HepG2 (cell line): ENCODE results near the gene HCK. TPM values are rescaled to one million over a fixed set of nuclear protein-coding genes. Genes with fewer than 3 reads are reported as not detected.

Experiments
- GZF1 ChIP-seq: sonication (generic); formaldehyde crosslinking; IDR thresholded peaks from 2 replicates; pipeline ENCODE4 v1.5.1; 2020; ENCODE audit warnings: mild to moderate bottlenecking, missing genetic modification reagents
- PLRG1 ChIP-seq: fragments of 450-650 bp; conservative IDR thresholded peaks from 2 replicates; pipeline ENCODE4 v1.6.1; 2016
- ZBTB1 ChIP-seq: sonication (generic); formaldehyde crosslinking; IDR thresholded peaks from 2 replicates; pipeline ENCODE4 v1.4.0; 2020; ENCODE audit warnings: missing genetic modification reagents, borderline replicate concordance
- ZBTB40 ChIP-seq, 2 experiments: fragments of 450-650 bp in 1 of 2; sonication (generic) in 1 of 2; formaldehyde crosslinking in 1 of 2; IDR thresholded peaks; 2 replicates each; pipeline versions ENCODE4 v1.6.1 to v1.8.0; 2016 to 2022; ENCODE audit warnings: antibody characterized with exemption in 1 of 2, mild to moderate bottlenecking in 1 of 2, missing genetic modification reagents in 1 of 2
- ZNF713 ChIP-seq: sonication (generic); formaldehyde crosslinking; IDR thresholded peaks from 2 replicates; pipeline ENCODE4 v1.4.0; 2020; ENCODE audit warnings: mild to moderate bottlenecking, missing genetic modification reagents
- polyA plus RNA-seq, 8 experiments: library from polyadenylated mRNA; depleted of rRNA in 3 of 8; stranded (reverse) in 7 of 8; unstranded in 1 of 8; fragments of >200 nt; fragmentation: Illumina TruSeq in 4 of 8; extraction: Trizol in 4 of 8; gene quantifications; 2 replicates each; pipeline versions ENCODE4 v1.2.1 to v1.2.3, GENCODE V29; 2011 to 2016; ENCODE audit warnings: low read depth in 4 of 8, missing spikeins in 1 of 8, mixed read lengths in 1 of 8; ENCODE audit not compliant: insufficient read depth in 1 of 8
- total RNA-seq, 5 experiments: library from RNA; depleted of rRNA; stranded (reverse); fragments of >200 nt; fragmentation: Illumina TruSeq; extraction: Trizol; gene quantifications; 2 replicates each; pipeline ENCODE4 v1.2.3, GENCODE V29; 2016; ENCODE audit warnings: low read depth in 1 of 5
- TF ChIP-seq, protein P1 (sequence below): IDR thresholded peaks from 2 replicates; pipeline ENCODE4 v1.6.1; 2018; ENCODE audit warnings: missing genetic modification reagents

The HCK gene
- total and polyA plus RNA-seq, 2 of the 13 experiments (the other 11 are each of a cell fraction or from before 2014, with no cell fraction given): 0.04 TPM; not detected in 1

GRCh38 chr20:32062776-32063170 is 10.7 kb downstream of the HCK start (continued):
- TF ChIP-seq, protein P1, sequence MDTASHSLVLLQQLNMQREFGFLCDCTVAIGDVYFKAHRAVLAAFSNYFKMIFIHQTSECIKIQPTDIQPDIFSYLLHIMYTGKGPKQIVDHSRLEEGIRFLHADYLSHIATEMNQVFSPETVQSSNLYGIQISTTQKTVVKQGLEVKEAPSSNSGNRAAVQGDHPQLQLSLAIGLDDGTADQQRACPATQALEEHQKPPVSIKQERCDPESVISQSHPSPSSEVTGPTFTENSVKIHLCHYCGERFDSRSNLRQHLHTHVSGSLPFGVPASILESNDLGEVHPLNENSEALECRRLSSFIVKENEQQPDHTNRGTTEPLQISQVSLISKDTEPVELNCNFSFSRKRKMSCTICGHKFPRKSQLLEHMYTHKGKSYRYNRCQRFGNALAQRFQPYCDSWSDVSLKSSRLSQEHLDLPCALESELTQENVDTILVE (CRISPR knock-in tag): no peak
- no peak for TF ChIP-seq ZBTB40 (IDR thresholded peaks at IDR 0.05)
- no peak for TF ChIP-seq ZBTB40 (CRISPR knock-in tag; IDR thresholded peaks at IDR 0.05)
- no peak for TF ChIP-seq ZNF713 (CRISPR knock-in tag)
- no peak for TF ChIP-seq ZBTB1 (CRISPR knock-in tag)
- TF ChIP-seq PLRG1: no peak
- TF ChIP-seq GZF1 (CRISPR knock-in tag): no peak
- TF ChIP-seq, all 625 proteins: peak for 0
